ENCODE data around the gene KCNH8.

KCNH8 gene

GRCh38 chr3:19488939-19489338 is 340.6 kb downstream of the KCNH8 start:
- DNase-seq (ENCODE audit: low read depth), result no peak

- DNase-seq (ENCODE audit: low read depth), result no peak
These were observed 341.6 kb downstream of the KCNH8 start for GRCh38 chr3:19489936-19490335.

DNA sequence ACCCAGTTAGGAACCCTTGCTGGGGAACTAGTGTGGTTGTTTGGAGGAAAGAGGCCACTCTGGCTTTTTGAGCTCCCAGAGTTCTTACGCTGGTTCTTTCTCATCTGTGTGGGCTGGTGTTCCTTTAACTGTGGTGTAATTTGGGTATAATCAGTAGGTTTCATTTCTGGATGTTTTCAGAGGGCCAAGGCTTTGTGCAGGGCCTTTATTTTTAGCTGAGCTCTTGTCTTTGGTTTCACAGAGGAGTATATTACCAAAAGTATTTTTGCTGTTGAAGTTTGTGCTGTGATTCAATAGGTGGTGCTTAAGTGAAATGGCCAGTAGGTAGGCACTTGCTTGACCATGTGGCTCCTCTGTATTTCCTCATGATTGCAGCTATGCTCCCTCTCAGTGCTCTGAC is 357.9 kb downstream of the KCNH8 start:
- no peak for DNase-seq (ENCODE audit: low read depth)

DNA sequence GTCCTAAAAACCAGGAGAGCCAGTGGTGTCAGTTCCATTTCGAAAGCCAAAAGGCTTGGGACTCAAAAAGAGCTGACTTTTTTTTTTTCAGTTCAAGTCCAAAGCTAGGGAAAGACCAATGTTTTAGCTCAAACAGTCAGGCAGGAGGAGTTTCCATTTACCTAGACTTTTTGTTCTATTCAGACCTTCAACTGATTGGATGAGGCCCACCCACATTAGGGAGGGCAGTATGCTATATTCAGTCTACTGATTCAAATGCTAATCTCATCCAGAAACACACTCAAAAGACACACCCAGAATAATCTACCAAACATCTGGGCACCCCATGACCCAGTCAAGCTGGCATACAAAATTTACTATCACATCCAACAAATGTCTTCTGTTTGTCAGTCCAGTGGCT is 374.0 kb downstream of the KCNH8 start:
- DNase-seq (ENCODE audit: low read depth), result no peak

GRCh38 chr3:19526071-19526470 is 377.8 kb downstream of the KCNH8 start:
- no peak for DNase-seq (ENCODE audit: low read depth)

DNA sequence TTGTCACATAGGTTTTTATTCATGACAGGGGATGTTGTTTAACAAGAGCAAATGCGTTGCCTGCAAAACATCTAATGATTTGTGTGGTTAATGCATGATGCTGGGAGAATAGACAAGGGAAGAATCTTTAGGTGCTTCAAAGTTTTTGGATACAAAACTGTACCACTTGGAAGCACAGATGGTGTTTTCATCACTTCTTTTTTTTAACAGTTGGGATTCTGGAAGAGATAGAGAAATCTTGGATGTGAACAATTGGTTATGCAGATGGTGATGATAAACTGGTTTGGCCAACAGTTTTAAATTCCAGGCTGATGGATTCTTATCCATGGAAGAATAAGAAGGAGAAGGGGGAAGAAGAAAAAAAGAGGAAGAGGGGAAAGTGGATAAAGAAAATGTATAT is 379.4 kb downstream of the KCNH8 start:
- DNase-seq (ENCODE audit: low read depth), result no peak

DNA sequence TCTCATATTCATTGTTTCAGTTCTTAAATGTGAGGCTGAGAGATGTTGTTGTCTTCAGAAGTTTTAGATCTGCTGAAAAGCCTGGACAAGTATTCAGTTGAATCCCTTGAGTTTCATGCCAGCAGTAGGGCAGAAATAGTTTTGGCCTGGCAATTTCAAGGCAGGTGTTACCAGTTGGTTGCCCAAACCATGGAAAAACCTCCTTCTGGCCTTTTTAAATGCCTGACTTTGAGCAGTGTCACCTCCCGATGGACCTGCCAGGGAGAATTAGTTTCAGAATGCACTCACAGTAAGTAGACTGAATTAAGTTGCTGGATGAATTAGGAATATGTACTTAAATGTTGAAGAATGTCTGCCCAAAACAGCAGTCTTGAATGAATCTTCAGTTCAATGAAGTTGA is 383.1 kb downstream of the KCNH8 start:
- no peak for DNase-seq (ENCODE audit: low read depth)

DNA sequence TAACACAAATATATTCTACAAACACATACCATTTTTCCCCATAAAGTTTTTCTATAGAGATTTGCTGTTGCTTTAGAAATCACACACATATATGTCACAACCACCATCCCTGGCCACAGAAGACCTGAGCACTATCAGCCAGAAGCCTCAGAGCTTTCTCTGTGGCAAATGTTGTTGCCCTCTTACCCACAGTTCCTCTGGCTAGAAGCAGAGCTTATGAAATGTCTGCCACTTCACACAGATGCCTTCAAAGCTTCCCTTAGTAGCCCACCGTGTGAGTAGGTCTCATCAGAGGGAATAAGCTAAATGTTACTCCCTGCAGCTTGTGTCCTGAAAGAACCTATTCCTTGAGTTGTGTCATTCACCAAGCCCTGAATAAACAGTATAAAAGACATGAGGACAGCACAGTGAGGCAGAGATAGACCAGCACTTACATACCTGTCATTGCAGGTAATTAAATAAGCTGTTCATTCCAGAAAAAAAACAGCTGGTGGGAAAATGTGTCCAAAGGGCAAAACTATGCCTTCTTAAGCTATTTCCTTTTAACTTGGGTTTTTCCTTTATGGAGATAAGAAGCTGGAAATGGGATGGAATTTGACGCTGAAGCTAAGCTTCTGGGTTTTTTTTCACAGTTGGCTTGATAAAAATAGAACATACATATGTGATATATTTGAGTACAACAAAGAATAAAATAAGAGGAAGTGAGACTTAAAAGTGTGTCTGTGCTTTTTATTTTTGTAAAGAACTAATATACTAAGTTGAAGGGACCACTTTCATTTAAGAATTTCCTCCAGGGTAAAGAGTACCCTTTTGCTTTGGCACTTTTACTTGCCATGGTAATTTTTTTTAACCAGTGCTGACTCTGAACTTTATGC is 391.4 kb downstream of the KCNH8 start:
- no peak for DNase-seq (ENCODE audit: low read depth)

DNA sequence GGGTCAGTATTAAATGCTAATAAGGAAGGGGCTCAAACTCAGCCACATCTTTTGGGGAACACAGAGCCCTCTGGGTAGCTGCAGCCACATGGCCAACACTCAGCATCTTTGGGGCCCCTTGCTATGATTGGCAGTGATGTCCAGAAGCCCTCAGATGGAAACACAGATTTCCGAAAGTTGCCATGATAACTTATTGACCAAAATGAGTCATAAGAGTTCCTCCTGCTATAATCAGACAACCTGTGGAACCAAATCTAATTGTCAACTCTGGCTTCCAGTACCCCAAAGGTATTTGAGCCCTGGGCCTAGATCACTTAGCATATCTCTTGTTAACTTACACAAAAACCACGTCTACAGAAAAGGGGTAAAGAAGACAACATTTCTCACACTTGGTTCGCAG is 392.2 kb downstream of the KCNH8 start:
- no peak for DNase-seq (ENCODE audit: low read depth)

DNA sequence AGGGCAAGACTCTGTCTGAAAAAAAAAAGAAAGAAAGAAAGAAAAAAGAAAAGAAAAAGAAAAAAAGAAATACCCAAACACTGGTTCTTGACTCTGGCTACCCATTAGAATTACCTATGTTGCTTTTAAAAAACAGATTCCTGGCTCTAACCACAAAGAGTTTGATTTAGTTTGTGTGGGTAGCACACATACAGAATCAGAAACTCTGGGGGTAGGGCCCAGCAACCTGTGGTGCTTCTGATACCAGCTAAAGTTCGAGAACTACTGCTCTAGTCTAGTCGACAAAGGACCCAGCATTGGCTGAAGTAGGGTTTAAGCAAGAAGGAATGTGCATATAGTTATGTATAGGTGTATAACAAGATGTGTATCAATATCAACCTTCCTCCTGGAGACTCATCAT is 393.0 kb downstream of the KCNH8 start:
- no peak for DNase-seq (ENCODE audit: low read depth)

DNA sequence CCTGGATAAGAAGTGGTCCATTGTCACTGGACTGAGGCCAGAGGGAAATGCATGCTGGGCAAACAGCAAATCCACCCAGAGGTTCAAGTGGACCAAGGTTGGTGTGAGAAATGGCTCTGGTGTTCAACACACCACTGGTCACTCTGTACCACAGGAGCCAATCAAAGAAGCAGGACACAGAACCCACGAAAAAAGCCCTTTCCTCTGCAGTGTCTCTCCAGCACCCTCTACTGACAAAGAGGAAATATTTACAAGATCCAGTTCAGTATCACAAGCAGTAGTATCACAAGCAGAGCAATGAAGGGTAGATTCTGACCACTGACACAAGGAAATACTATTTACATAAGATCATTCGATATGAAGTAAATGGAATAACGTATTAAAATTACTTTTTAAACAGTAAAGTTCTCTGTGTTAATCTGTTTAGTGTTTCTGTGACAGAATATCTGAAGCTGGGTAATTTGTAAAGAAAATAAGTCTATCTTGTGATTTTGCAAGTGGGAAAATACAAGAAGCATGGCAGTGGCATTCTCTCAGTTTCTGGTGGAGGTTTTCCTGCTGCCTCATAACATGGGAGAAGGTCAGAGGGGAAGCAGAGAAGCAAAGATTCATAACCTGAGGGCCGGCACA is 395.0 kb downstream of the KCNH8 start:
- DNase-seq (ENCODE audit: low read depth), result no peak

- DNase-seq (ENCODE audit: low read depth), result no peak
These were observed 399.6 kb downstream of the KCNH8 start for GRCh38 chr3:19547665-19548464.

DNA sequence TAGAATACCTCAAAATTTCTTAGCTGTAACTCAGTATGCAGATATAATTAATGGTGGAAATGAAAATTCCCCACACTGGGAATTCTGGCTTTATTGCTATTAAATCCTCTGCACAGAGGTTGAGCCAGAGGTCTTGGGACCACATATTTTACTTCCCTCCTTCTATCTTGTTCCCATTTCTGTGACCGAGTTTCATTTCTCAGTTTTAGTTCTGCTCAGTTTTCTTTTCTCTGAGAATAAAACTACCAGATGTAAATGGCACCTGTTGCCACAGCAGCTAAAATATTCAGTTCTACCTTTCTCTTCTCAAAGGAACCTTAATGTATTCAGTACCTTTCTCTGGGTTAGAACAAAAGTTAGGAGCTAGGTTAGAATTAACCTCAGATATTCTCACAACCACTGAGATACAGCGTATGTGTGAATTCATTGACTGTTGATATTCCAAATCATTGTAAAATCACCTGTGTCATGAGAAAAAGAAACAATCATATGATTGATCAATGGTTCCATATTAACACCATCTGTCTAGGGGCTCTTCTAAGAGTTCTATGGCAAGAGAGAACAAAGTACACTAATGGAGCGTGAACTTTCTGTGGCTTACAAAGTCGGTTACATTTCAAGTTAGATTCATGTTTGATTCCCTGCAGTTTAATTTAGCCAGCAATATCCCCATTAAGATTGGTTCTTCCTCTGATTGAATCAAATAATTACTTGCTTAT is 411.6 kb downstream of the KCNH8 start:
- DNase-seq (ENCODE audit: low read depth), result no peak

GRCh38 chr3:19573644-19574043 is 425.3 kb downstream of the KCNH8 start:
- DNase-seq (ENCODE audit: low read depth), result no peak

DNA sequence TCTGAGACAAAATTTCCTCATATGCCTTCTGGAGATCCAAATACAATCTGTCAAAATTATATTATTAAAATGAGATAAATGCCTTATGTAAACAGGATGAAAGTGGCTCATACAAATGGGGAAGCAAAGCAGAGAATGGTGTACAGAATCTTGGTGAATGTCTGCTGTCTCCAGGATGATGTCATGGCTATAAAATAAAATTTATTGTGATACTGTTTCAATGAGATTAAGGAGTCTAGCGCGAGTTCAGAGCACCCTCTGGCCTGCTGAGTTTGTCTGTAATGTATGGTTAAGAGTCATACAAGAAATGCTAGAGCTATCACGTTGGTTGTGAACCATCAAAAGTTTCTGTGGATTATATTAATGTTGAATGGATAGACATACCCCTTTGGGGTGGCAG is 426.0 kb downstream of the KCNH8 start:
- no peak for DNase-seq (ENCODE audit: low read depth)

DNA sequence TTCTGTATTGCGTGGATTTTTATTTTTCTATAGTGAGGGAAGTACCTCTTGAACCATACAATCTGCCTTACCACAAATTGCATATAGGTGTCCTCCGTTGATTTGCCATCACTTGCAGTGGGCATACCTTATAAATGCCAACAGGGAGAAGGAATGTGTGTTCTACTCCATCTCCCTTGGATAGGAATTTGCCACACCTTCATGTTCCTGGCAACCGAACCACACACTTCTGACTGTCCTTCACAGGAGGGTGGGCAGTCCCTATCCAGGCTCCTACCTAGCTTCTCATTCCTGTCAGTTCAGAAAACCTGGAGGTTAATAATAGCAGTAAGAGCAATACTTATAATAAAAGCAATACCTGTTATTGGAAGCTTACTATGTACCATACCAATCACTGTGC is 428.0 kb downstream of the KCNH8 start:
- DNase-seq (ENCODE audit: low read depth), result no peak
